Colonic mucosa (tissue), 4 donors: ENCODE results near the gene XRN1. TPM values are rescaled to one million over a fixed set of nuclear protein-coding genes. Genes with fewer than 3 reads are reported as not detected.
"Not testable (repeated sequence)": the region's sequence is repeated elsewhere in the genome, so short reads cannot be mapped to it uniquely, and the experiment has no call there.

Experiments used
- DNase-seq: peaks from one replicate; pipeline ENCODE4 v3.0.0-alpha.2; 2020
- H3K27ac ChIP-seq: fragments of 200-600 bp; one replicate; pipeline ENCODE4 v1.8.0; 2021
- H3K27me3 ChIP-seq: fragments of 200-600 bp; one replicate; pipeline ENCODE4 v1.8.0; 2021
- H3K36me3 ChIP-seq: fragments of 200-600 bp; one replicate; pipeline ENCODE4 v1.8.0; 2021
- H3K4me1 ChIP-seq: fragments of 200-600 bp; one replicate; pipeline ENCODE4 v1.8.0; 2021; ENCODE audit warnings: mild to moderate bottlenecking
- H3K4me3 ChIP-seq: fragments of 200-600 bp; one replicate; pipeline ENCODE4 v1.8.0; 2021
- H3K9ac ChIP-seq, 2 donors: one replicate each; pipeline ENCODE4 v1.7.0; 2013; ENCODE audit warnings: control low read depth in 2 of 2, low read depth in 2 of 2, low read length in 2 of 2
- H3K9me3 ChIP-seq: fragments of 200-600 bp; one replicate; pipeline ENCODE4 v1.8.0; 2021
- intact Hi-C: fragments of 100-400 bp; cut with DNase I; formaldehyde crosslinking; loops from one replicate; pipeline ENCODE4 v1.14.1; 2022
- total RNA-seq, 2 donors: library from RNA; stranded (reverse); fragmentation: NEBNext Ultra II Directional in 1 of 2; extraction: Animal tissue kit (Norgen Biotek cat#: 25700) in 1 of 2; gene quantifications; one replicate each; pipeline ENCODE4 v1.2.1, GENCODE V29; 2021
- TF ChIP-seq, protein P1 (sequence below): fragments of 200-600 bp; IDR thresholded peaks from one replicate; pipeline ENCODE4 v1.8.0; 2022; ENCODE audit warnings: antibody characterized with exemption, mild to moderate bottlenecking
- donor health status: healthy.
- donor health status: DM: no; HTN: no; CAD: no.
- donor health status: DM: no; HTN: no; CAD: no.

Gene XRN1
- total RNA-seq, 2 donors from 2014 or later = 23.3 to 57.0 TPM

GRCh38 chr3:142444343-142444742 is 3.5 kb downstream of the XRN1 start:
- TF ChIP-seq, protein P1, sequence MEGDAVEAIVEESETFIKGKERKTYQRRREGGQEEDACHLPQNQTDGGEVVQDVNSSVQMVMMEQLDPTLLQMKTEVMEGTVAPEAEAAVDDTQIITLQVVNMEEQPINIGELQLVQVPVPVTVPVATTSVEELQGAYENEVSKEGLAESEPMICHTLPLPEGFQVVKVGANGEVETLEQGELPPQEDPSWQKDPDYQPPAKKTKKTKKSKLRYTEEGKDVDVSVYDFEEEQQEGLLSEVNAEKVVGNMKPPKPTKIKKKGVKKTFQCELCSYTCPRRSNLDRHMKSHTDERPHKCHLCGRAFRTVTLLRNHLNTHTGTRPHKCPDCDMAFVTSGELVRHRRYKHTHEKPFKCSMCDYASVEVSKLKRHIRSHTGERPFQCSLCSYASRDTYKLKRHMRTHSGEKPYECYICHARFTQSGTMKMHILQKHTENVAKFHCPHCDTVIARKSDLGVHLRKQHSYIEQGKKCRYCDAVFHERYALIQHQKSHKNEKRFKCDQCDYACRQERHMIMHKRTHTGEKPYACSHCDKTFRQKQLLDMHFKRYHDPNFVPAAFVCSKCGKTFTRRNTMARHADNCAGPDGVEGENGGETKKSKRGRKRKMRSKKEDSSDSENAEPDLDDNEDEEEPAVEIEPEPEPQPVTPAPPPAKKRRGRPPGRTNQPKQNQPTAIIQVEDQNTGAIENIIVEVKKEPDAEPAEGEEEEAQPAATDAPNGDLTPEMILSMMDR = no peak
- Histone ChIP-seq H3K9me3 (no peaks in the 10 kb centered on the region), H3K4me3 (no peak overlapping the region), H3K9ac (no peak overlapping the region), H3K27ac (no peak overlapping the region), H3K36me3 (no peaks in the 10 kb centered on the region), H3K27me3 (no peaks in the 10 kb centered on the region), H3K4me1 (peaks cover 7% of the 10 kb centered on the region)
- no peak for DNase-seq
- intact Hi-C loops = no loop called here

GRCh38 chr3:142443060-142443459 is 4.8 kb downstream of the XRN1 start:
- H3K9me3 ChIP-seq, H3K27ac ChIP-seq, intact Hi-C loops, H3K27me3 ChIP-seq, H3K9ac ChIP-seq, DNase-seq, H3K4me1 ChIP-seq, H3K4me3 ChIP-seq, H3K36me3 ChIP-seq: not testable (repeated sequence)

DNA sequence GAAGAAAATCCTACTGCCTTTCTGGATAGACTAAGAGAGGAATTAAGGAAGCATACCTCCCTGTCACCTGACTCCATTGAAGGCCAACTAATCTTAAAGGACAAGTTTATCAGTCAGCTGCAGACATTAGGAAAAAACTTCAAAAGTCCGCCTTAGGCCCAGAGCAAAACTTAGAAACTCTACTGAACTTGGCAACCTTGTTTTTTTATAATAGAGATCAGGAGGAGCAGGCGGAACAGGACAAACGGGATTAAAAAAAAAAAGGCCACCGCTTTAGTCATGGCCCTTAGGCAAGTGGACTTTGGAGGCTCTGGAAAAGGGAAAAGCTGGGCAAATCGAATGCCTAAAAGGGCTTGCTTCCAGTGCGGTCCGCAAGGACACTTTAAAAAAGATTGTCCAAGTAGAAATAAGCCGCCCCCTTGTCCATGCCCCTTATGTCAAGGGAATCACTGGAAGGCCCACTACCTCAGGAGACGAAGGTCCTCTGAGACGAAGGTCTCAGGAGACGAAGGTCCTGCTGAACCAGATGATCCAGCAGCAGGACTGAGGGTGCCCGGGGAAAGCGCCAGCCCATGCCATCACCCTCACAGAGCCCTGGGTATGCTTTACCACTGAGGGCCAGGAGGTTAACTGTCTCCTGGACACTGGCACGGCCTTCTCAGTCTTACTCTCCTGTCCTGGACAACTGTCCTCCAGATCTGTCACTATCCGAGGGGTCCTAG is 8.2 kb downstream of the XRN1 start:
- not testable (repeated sequence) for DNase-seq, H3K4me1 ChIP-seq

GRCh38 chr3:142438096-142438495 is 9.7 kb downstream of the XRN1 start:
- intact Hi-C loops, H3K4me3 ChIP-seq, H3K27me3 ChIP-seq, H3K9ac ChIP-seq, H3K36me3 ChIP-seq, H3K27ac ChIP-seq, H3K4me1 ChIP-seq, H3K9me3 ChIP-seq, DNase-seq: not testable (repeated sequence)

More for the DNA sequence above, 8.2 kb downstream of the XRN1 start:
- H3K4me3 ChIP-seq, intact Hi-C loops, H3K36me3 ChIP-seq, H3K27ac ChIP-seq, H3K27me3 ChIP-seq, H3K9me3 ChIP-seq, H3K9ac ChIP-seq: not testable (repeated sequence)

DNA sequence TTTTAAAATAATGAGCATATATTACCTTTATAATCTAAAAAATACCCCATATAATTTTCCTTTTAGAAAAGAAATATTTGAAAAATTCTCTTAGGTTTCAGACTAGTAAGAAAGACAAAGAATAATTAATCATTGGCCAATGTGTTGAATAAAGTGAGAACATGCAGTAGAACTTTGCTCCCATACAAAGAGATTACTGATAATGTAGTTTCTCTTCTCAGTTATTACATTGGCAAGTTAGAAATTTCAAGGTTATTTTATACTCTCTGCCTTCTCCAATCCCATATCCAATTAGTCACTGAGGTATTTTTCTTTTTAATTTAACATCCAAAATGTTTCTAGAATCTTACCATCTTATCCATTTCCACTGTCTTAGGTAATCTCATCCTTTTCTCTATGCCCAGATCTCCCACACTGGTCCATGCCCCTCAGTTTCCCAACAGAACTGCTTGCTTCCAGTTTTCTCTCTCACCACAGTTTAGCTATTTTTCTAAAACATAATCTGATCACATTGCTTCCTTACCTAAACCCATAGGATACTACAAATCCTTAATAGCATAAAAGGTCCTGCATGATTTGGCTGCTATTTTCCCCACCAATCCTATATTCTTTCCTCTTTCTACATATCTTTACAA is 10.8 kb downstream of the XRN1 start:
- Histone ChIP-seq H3K9me3 (no peaks in the 10 kb centered on the region), H3K9ac (no peak overlapping the region), H3K27me3 (no peaks in the 10 kb centered on the region), H3K4me1 (no peaks in the 10 kb centered on the region), H3K4me3 (no peak overlapping the region), H3K27ac (no peak overlapping the region), H3K36me3 (no peaks in the 10 kb centered on the region)
- no peak for DNase-seq
- TF ChIP-seq, protein P1 = no peak
- intact Hi-C loops = no loop called here

DNA sequence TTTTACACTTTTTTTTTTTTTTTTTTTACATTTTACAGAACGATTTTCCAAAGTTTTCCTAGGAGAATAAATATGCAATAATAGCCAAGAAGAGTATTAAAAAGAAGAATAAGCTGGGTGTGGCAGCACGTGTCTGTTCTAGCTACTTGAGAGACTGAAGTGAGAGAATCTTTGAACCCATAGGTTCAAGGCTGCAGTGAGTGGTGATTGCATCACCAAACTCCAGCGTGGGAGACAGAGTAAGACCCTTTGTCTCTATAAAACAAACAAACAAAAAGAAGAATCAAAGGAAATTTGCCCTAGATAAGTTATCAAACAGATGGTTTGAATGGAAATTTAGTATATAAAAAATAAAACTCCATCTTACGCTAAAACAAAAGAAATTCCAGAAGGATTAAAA is 13.3 kb downstream of the XRN1 start:
- Histone ChIP-seq H3K9me3 (no peaks in the 10 kb centered on the region), H3K4me1 (no peaks in the 10 kb centered on the region), H3K4me3 (no peak overlapping the region), H3K27ac (no peak overlapping the region), H3K9ac (no peak overlapping the region), H3K36me3 (no peaks in the 10 kb centered on the region), H3K27me3 (no peaks in the 10 kb centered on the region)
- intact Hi-C loops = no loop called here
- DNase-seq = no peak
- TF ChIP-seq, protein P1 = no peak

- DNase-seq = no peak
- Histone ChIP-seq H3K9me3 (no peaks in the 10 kb centered on the region), H3K4me3 (no peak overlapping the region), H3K9ac (no peak overlapping the region), H3K36me3 (no peaks in the 10 kb centered on the region), H3K27ac (no peak overlapping the region), H3K27me3 (no peaks in the 10 kb centered on the region), H3K4me1 (no peaks in the 10 kb centered on the region)
- intact Hi-C loops = no loop called here
- TF ChIP-seq, protein P1 = no peak
Observed at GRCh38 chr3:142433110-142433509, 14.7 kb downstream of the XRN1 start.
